K562 (cell line): Measurements from ENCODE around the gene CTBS. TPM values are rescaled to one million over a fixed set of nuclear protein-coding genes. Genes with fewer than 3 reads are reported as not detected.

Source experiments
- ATAC-seq: fragments of 200-7000 bp; cut with Tn5 transposase; 3 replicates; pipeline ENCODE4 v1.9.1; 2020; ENCODE audit warnings: moderate library complexity
- BruUV-seq: library from RNA; stranded (reverse); fragments of 400-500 nt; replicated peaks from 2 replicates; lab custom pipeline; 2021; lab: Mats Ljungman, UMichigan
- CTCF ChIA-PET: fragments of 300-600 bp; formaldehyde crosslinking; extraction: SDS; loops from one replicate; lab custom pipeline; 2021; ENCODE audit warnings: low intra/inter-chr PET ratio; lab: Yijun Ruan, JAX
- POLR2A ChIA-PET: fragments of 300-600, 350-650 bp; sonication (Branson Sonifier 250); formaldehyde crosslinking; extraction: SDS; loops from one replicate; lab custom pipeline; 2021; ENCODE audit warnings: antibody characterized with exemption, inconsistent platforms; lab: Yijun Ruan, JAX
- DNase-seq, 4 experiments: peaks; one replicate each; pipeline versions ENCODE4 v3.0.0 to v3.0.0-alpha.2; 2011 to 2018; ENCODE audit warnings: low spot score in 3 of 4, mixed read lengths in 3 of 4; ENCODE audit errors: extremely low read depth in 1 of 4
- FAIRE-seq: peaks from 2 replicates; lab custom pipeline; 2011; peaks lifted over from hg19 to GRCh38; lab: Jason Lieb, UNC
- H2AFZ ChIP-seq: 2 replicates; pipeline ENCODE4 v1.6.0; 2011; ENCODE audit warnings: low read depth, low read length, control low read depth, inconsistent platforms
- H3K27ac ChIP-seq: fragments of 200-600 bp; 3 replicates; pipeline ENCODE4 v1.8.0; 2011; ENCODE audit warnings: low read depth, mild to moderate bottlenecking, control low read depth, inconsistent platforms, low read length, moderate library complexity, mixed read lengths; ENCODE audit errors: extremely low read depth
- H3K27me3 ChIP-seq, 2 experiments: fragments of 300-600 bp in 1 of 2; 2 replicates in 1 of 2; 3 replicates in 1 of 2; pipeline versions ENCODE4 v1.6.0 to v1.8.0; 2011; ENCODE audit warnings: inconsistent platforms in 2 of 2, low read length in 2 of 2, mild to moderate bottlenecking in 1 of 2, mixed read lengths in 1 of 2, moderate library complexity in 1 of 2; ENCODE audit not compliant: control insufficient read depth in 2 of 2, insufficient read depth in 2 of 2
- H3K36me3 ChIP-seq: fragments of 300-600 bp; 3 replicates; pipeline ENCODE4 v1.8.0; 2011; ENCODE audit warnings: mild to moderate bottlenecking, low read length, inconsistent platforms; ENCODE audit not compliant: control insufficient read depth, insufficient read depth
- H3K4me1 ChIP-seq, 2 experiments: fragments of 200-600 bp in 1 of 2; replicated peaks in 1 of 2; 2 replicates in 1 of 2; 3 replicates in 1 of 2; pipeline versions ENCODE4 v1.5.1 to v1.8.0; 2011; ENCODE audit warnings: inconsistent platforms in 2 of 2, low read length in 2 of 2, mild to moderate bottlenecking in 1 of 2, mixed read lengths in 1 of 2, moderate library complexity in 1 of 2; ENCODE audit not compliant: control insufficient read depth in 2 of 2, insufficient read depth in 2 of 2
- H3K4me2 ChIP-seq: 2 replicates; pipeline ENCODE4 v1.6.1; 2011; ENCODE audit warnings: low read length, control low read depth, inconsistent platforms, mixed read lengths; ENCODE audit not compliant: insufficient read depth
- H3K4me3 ChIP-seq: fragments of 200-600 bp; sonication (generic), shearing (Covaris generic); 2 replicates; pipeline ENCODE4 v1.5.1; 2016; ENCODE audit warnings: control low read depth, inconsistent platforms
- H3K79me2 ChIP-seq: fragments of 200-600 bp; 3 replicates; pipeline ENCODE4 v1.8.0; 2011; ENCODE audit warnings: low read length, inconsistent platforms; ENCODE audit not compliant: control insufficient read depth, insufficient read depth
- H3K9ac ChIP-seq, 2 experiments: 2 replicates each; pipeline versions ENCODE4 v1.6.0 to v1.6.1; 2011; ENCODE audit warnings: low read depth in 2 of 2, low read length in 2 of 2, control low read depth in 1 of 2, inconsistent platforms in 1 of 2, mild to moderate bottlenecking in 1 of 2, mixed read lengths in 1 of 2; ENCODE audit not compliant: insufficient read depth in 1 of 2
- H3K9me1 ChIP-seq: one replicate; pipeline ENCODE4 v1.6.0; 2011; ENCODE audit warnings: inconsistent platforms, mild to moderate bottlenecking, low read length, moderate library complexity; ENCODE audit not compliant: control insufficient read depth, insufficient read depth
- H3K9me3 ChIP-seq: replicated peaks from 2 replicates; pipeline ENCODE4 v1.5.1; 2011; ENCODE audit warnings: low read depth, low read length, inconsistent platforms; ENCODE audit not compliant: control insufficient read depth, insufficient read depth
- H4K20me1 ChIP-seq: replicated peaks from 2 replicates; pipeline ENCODE4 v1.6.1; 2011; ENCODE audit warnings: low read length, inconsistent platforms, mixed read lengths; ENCODE audit not compliant: control insufficient read depth, insufficient read depth
- ELF4 ChIP-seq: fragments of 450-650 bp; formaldehyde crosslinking; IDR thresholded peaks from 2 replicates; pipeline ENCODE4 v1.4.0; 2022; ENCODE audit warnings: missing genetic modification characterization
- GATA2 ChIP-seq: sonication (generic); formaldehyde crosslinking; IDR thresholded peaks from 2 replicates; pipeline ENCODE4 v1.4.0; 2020; ENCODE audit warnings: mild to moderate bottlenecking, missing genetic modification reagents
- NFXL1 ChIP-seq: fragments of 450-650 bp; formaldehyde crosslinking; IDR thresholded peaks from 2 replicates; pipeline ENCODE4 v1.4.0; 2021; ENCODE audit warnings: mild to moderate bottlenecking
- PCBP1 ChIP-seq: fragments of 200-400 bp; formaldehyde crosslinking; IDR thresholded peaks from 2 replicates; pipeline ENCODE4 v1.6.1; 2018; ENCODE audit warnings: mild to moderate bottlenecking, low read depth, low read length; ENCODE audit not compliant: poor library complexity, severe bottlenecking
- POU5F1 ChIP-seq: fragments of 150-350 bp; IDR thresholded peaks from 2 replicates; pipeline ENCODE4 v1.6.1; 2014; ENCODE audit warnings: borderline replicate concordance, low read length, low read depth, mild to moderate bottlenecking; ENCODE audit not compliant: partially characterized antibody
- PYGO2 ChIP-seq: fragments of 450-650 bp; IDR thresholded peaks from 2 replicates; pipeline ENCODE4 v1.6.1; 2016; ENCODE audit warnings: mild to moderate bottlenecking, missing genetic modification characterization, moderate library complexity, missing compliant biosample characterization
- ZC3H8 ChIP-seq: fragments of 450-650 bp; IDR thresholded peaks from 2 replicates; pipeline ENCODE4 v1.6.1; 2017
- ZNF263 ChIP-seq: sonication (generic); formaldehyde crosslinking; IDR thresholded peaks from 2 replicates; pipeline ENCODE4 v1.8.0; 2022; ENCODE audit warnings: mild to moderate bottlenecking, missing genetic modification reagents, borderline replicate concordance
- ZNF324 ChIP-seq: fragments of 250-450 bp; sonication (Bioruptor Pico); IDR thresholded peaks from 2 replicates; pipeline ENCODE4 v1.4.0; 2020; ENCODE audit warnings: mild to moderate bottlenecking
- WGBS: fragments of 100-300 bp; shearing (Covaris generic); methylation state at CpG from one replicate; pipeline ENCODE4 v1.1.6; 2016; ENCODE audit warnings: low coverage, mixed read lengths; ENCODE audit not compliant: insufficient coverage; ENCODE audit errors: missing lambda C conversion rate; 5-methylcytosine and 5-hydroxymethylcytosine counted together
- in situ Hi-C: fragments of 300-500 bp; cut with MboI; formaldehyde crosslinking; loops from 4 replicates; pipeline ENCODE4 v1.15.0; 2018; ENCODE audit warnings: inconsistent platforms, mixed read lengths
- intact Hi-C: fragments of 100-400 bp; cut with micrococcal nuclease; formaldehyde crosslinking; loops from 2 replicates; pipeline ENCODE4 v1.14.2; 2022
- polyA plus RNA-seq, 8 experiments: library from polyadenylated mRNA; depleted of rRNA in 4 of 8; stranded (reverse) in 5 of 8; unstranded in 3 of 8; fragments of >200 nt; fragmentation: Nextera tagmentation in 2 of 8; fragmentation: Illumina TruSeq in 1 of 8; extraction: Ambion mirVana in 2 of 8; extraction: Trizol in 1 of 8; gene quantifications; 2 replicates each; pipeline versions ENCODE4 v1.2.1 to v1.2.3, GENCODE V29; 2011 to 2014; ENCODE audit warnings: inconsistent platforms in 1 of 8, missing spikeins in 1 of 8
- total RNA-seq, 7 experiments: library from RNA; depleted of rRNA in 6 of 7; stranded (reverse); fragments of >200 nt in 6 of 7; fragmentation: Illumina TruSeq in 2 of 7; extraction: Trizol in 2 of 7; gene quantifications; 2 replicates each; pipeline versions ENCODE4 v1.2.1 to v1.2.3, GENCODE V29; 2011 to 2021; ENCODE audit warnings: low replicate concordance in 1 of 7
- TF ChIP-seq, protein P1 (sequence below): fragments of 250-450 bp; sonication (Bioruptor Pico); IDR thresholded peaks from 2 replicates; pipeline ENCODE4 v1.5.1; 2021; ENCODE audit warnings: mild to moderate bottlenecking
- TF ChIP-seq, protein P2 (sequence below): fragments of 450-650 bp; formaldehyde crosslinking; IDR thresholded peaks from 2 replicates; pipeline ENCODE4 v1.4.0; 2022; ENCODE audit warnings: missing genetic modification characterization
- TF ChIP-seq, protein P3 (sequence below): sonication (generic); formaldehyde crosslinking; IDR thresholded peaks from 2 replicates; pipeline ENCODE4 v1.9.0; 2022; ENCODE audit warnings: mild to moderate bottlenecking, missing genetic modification reagents
- TF ChIP-seq, protein P4 (sequence below), 3 experiments: IDR thresholded peaks in 2 of 3; conservative IDR thresholded peaks in 1 of 3; 2 replicates each; pipeline ENCODE4 v1.5.1; 2011 to 2012; ENCODE audit warnings: low read length in 3 of 3, mild to moderate bottlenecking in 3 of 3, control low read depth in 2 of 3, improper control_type of control experiment in 1 of 3, inconsistent platforms in 1 of 3, low read depth in 1 of 3, mixed read lengths in 1 of 3, moderate library complexity in 1 of 3; ENCODE audit not compliant: insufficient read depth in 2 of 3
- TF ChIP-seq, protein P5 (sequence below), 2 experiments: IDR thresholded peaks in 1 of 2; conservative IDR thresholded peaks in 1 of 2; 2 replicates each; pipeline ENCODE4 v1.6.1; 2016; ENCODE audit warnings: low read depth in 2 of 2, mild to moderate bottlenecking in 1 of 2, missing compliant biosample characterization in 1 of 2, missing genetic modification characterization in 1 of 2, moderate library complexity in 1 of 2
- TF ChIP-seq, protein P6 (sequence below): fragments of 250-450 bp; sonication (Bioruptor Pico); IDR thresholded peaks from 2 replicates; pipeline ENCODE4 v1.8.0; 2021; ENCODE audit warnings: moderate library complexity, mild to moderate bottlenecking, inconsistent platforms

Gene CTBS
- total and polyA plus RNA-seq, 9 of the 15 experiments (the other 6 are each of a cell fraction or from before 2014, with no cell fraction given): 3.0 to 19.8 (median 9.9) TPM

DNA sequence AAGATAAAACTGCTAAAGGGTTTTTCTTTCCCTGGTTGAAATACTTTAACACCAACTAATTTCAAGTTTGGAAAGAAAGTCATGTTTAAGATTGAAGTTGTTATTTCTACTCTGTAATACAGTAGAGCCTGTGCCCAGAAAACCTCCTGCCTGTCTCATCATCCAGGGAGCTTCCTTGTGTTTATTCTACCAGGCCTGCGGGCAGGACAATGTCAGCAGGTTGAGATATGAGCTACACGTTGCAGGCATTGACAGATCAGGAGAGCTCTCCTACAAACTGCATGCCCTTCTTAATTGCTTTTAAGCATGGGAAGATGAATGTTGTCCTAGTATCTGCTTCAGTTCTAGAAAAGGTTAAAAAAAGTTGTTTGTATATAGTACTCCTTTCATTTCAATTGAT, 43.1 kb upstream of the CTBS start:
- Histone ChIP-seq H3K4me2 (no peak overlapping the region), H2AFZ (no peak overlapping the region), H3K4me1 (peaks cover 9 to 10% of the 10 kb centered on the region in 2 experiments), H3K4me3 (no peak overlapping the region), H3K79me2 (no peaks in the 10 kb centered on the region), H4K20me1 (no peaks in the 10 kb centered on the region), H3K9me1 (no peaks in the 10 kb centered on the region), H3K27ac (no peak overlapping the region), H3K27me3 (no peaks in the 10 kb centered on the region), H3K9ac (no peak overlapping the region), H3K9me3 (peaks cover 20% of the 10 kb centered on the region), H3K36me3 (no peaks in the 10 kb centered on the region)
- no TSS peak for BruUV-seq
- intact Hi-C loops (no loop called here), in situ Hi-C loops (loop anchor here (10.0 to 25.0 kb wide), 2 partner anchors 323 to 705 kb away; no protein-coding TSS in a partner anchor)
- DNase-seq (no peak), FAIRE-seq (no peak), ATAC-seq (no peak)
- CTCF ChIA-PET: no interaction called here
- POLR2A ChIA-PET: no interaction called here
- 25% methylated on average over 2 of the region's 2 CpGs for WGBS
- TF ChIP-seq PYGO2 (tag) (no peak), ZNF324 (no peak), ZNF263 (CRISPR knock-in tag) (no peak), POU5F1 (no peak), ZC3H8 (no peak), GATA2 (CRISPR knock-in tag) (no peak), NFXL1 (no peak), PCBP1 (no peak), ELF4 (CRISPR knock-in tag) (no peak)
- TF ChIP-seq, protein P1, sequence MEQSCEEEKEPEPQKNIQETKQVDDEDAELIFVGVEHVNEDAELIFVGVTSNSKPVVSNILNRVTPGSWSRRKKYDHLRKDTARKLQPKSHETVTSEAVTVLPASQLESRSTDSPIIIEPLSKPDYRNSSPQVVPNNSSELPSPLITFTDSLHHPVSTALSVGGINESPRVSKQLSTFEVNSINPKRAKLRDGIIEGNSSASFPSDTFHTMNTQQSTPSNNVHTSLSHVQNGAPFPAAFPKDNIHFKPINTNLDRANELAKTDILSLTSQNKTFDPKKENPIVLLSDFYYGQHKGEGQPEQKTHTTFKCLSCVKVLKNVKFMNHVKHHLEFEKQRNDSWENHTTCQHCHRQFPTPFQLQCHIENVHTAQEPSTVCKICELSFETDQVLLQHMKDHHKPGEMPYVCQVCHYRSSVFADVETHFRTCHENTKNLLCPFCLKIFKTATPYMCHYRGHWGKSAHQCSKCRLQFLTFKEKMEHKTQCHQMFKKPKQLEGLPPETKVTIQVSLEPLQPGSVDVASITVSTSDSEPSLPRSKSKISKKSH (CRISPR knock-in tag): no peak
- TF ChIP-seq, protein P2, sequence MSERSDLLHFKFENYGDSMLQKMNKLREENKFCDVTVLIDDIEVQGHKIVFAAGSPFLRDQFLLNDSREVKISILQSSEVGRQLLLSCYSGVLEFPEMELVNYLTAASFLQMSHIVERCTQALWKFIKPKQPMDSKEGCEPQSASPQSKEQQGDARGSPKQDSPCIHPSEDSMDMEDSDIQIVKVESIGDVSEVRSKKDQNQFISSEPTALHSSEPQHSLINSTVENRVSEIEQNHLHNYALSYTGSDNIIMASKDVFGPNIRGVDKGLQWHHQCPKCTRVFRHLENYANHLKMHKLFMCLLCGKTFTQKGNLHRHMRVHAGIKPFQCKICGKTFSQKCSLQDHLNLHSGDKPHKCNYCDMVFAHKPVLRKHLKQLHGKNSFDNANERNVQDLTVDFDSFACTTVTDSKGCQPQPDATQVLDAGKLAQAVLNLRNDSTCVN (CRISPR knock-in tag): no peak
- TF ChIP-seq, protein P3, sequence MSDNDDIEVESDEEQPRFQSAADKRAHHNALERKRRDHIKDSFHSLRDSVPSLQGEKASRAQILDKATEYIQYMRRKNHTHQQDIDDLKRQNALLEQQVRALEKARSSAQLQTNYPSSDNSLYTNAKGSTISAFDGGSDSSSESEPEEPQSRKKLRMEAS (CRISPR knock-in tag): no peak
- TF ChIP-seq, protein P4, sequence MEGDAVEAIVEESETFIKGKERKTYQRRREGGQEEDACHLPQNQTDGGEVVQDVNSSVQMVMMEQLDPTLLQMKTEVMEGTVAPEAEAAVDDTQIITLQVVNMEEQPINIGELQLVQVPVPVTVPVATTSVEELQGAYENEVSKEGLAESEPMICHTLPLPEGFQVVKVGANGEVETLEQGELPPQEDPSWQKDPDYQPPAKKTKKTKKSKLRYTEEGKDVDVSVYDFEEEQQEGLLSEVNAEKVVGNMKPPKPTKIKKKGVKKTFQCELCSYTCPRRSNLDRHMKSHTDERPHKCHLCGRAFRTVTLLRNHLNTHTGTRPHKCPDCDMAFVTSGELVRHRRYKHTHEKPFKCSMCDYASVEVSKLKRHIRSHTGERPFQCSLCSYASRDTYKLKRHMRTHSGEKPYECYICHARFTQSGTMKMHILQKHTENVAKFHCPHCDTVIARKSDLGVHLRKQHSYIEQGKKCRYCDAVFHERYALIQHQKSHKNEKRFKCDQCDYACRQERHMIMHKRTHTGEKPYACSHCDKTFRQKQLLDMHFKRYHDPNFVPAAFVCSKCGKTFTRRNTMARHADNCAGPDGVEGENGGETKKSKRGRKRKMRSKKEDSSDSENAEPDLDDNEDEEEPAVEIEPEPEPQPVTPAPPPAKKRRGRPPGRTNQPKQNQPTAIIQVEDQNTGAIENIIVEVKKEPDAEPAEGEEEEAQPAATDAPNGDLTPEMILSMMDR (IDR thresholded peaks at IDR 0.05 in 2 of 3, conservative IDR thresholded peaks at IDR 0.05 in 1 of 3; ENCODE audit: insufficient read depth in 2 of 3, low read depth in 1 of 3, low read length in 3 of 3): no peak
- TF ChIP-seq, protein P5, sequence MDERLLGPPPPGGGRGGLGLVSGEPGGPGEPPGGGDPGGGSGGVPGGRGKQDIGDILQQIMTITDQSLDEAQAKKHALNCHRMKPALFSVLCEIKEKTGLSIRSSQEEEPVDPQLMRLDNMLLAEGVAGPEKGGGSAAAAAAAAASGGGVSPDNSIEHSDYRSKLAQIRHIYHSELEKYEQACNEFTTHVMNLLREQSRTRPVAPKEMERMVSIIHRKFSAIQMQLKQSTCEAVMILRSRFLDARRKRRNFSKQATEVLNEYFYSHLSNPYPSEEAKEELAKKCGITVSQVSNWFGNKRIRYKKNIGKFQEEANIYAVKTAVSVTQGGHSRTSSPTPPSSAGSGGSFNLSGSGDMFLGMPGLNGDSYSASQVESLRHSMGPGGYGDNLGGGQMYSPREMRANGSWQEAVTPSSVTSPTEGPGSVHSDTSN (CRISPR knock-in tag; IDR thresholded peaks at IDR 0.05; ENCODE audit: low read depth): no peak
- TF ChIP-seq, protein P5 (tag; conservative IDR thresholded peaks at IDR 0.05; ENCODE audit: low read depth): no peak
- TF ChIP-seq, protein P6, sequence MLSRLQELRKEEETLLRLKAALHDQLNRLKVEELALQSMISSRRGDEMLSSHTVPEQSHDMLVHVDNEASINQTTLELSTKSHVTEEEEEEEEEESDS: no peak
